Right lobe of liver (tissue), 6 donors: Measurements from ENCODE around the gene RASD2. TPM values are rescaled to one million over a fixed set of nuclear protein-coding genes. Genes with fewer than 3 reads are reported as not detected.

ENCODE experiments used
- ATAC-seq, 4 donors: fragments of 200-7000 bp; cut with Tn5 transposase; one replicate each; pipeline ENCODE4 v1.9.1; 2020; ENCODE audit warnings: mild to moderate bottlenecking in 4 of 4, moderate library complexity in 4 of 4
- DNase-seq, 3 donors: peaks; one replicate each; pipeline ENCODE4 v3.0.0-alpha.2; 2020
- H3K27ac ChIP-seq, 3 donors: fragments of 200-600 bp; one replicate each; pipeline ENCODE4 v1.8.0; 2022
- H3K27me3 ChIP-seq, 2 donors: fragments of 200-600 bp; one replicate each; pipeline ENCODE4 v1.8.0; 2022
- H3K36me3 ChIP-seq, 4 donors: fragments of 200-600 bp; sonication (generic) in 1 of 4; one replicate each; pipeline versions ENCODE4 v1.5.1 to v1.8.0; 2017 to 2022; ENCODE audit warnings: control low read depth in 1 of 4
- H3K4me1 ChIP-seq, 4 donors: fragments of 200-600 bp; sonication (generic) in 1 of 4; one replicate each; pipeline versions ENCODE4 v1.5.1 to v1.8.0; 2017 to 2022; ENCODE audit warnings: control low read depth in 1 of 4
- H3K4me3 ChIP-seq, 3 donors: fragments of 200-600 bp; one replicate each; pipeline ENCODE4 v1.8.0; 2022
- H3K9me3 ChIP-seq, 4 donors: fragments of 200-600 bp; sonication (generic) in 1 of 4; one replicate each; pipeline versions ENCODE4 v1.5.1 to v1.8.0; 2017 to 2022; ENCODE audit warnings: control low read depth in 1 of 4
- CTCF ChIP-seq, 4 donors: fragments of 200-600 bp in 3 of 4; fragments of 450-650 bp in 1 of 4; IDR thresholded peaks; one replicate each; pipeline versions ENCODE4 v1.5.1 to v1.8.0; 2016 to 2022; ENCODE audit warnings: antibody characterized with exemption in 4 of 4, mild to moderate bottlenecking in 2 of 4
- POLR2A ChIP-seq: fragments of 450-650 bp; IDR thresholded peaks from one replicate; pipeline ENCODE4 v1.6.1; 2017; ENCODE audit warnings: antibody characterized with exemption, mild to moderate bottlenecking
- WGBS: methylation state at CpG from one replicate; pipeline ENCODE4 v1.1.6; 2018; ENCODE audit warnings: low coverage, low lambda C conversion rate; ENCODE audit not compliant: insufficient coverage; ENCODE audit errors: missing lambda C conversion rate; 5-methylcytosine and 5-hydroxymethylcytosine counted together
- intact Hi-C, 2 donors: fragments of 100-400 bp; cut with DNase I; formaldehyde crosslinking; loops; one replicate each; pipeline versions ENCODE4 v1.11.2 to v1.14.1; 2022
- total RNA-seq, 6 experiments: library from RNA; depleted of rRNA in 2 of 6; stranded (reverse); fragments of >200 nt in 2 of 6; fragmentation: NEBNext Ultra II Directional in 3 of 6; extraction: Animal tissue kit (Norgen Biotek cat#: 25700) in 3 of 6; gene quantifications; one replicate each; pipeline versions ENCODE4 v1.1.0 to v1.2.4, GENCODE V29; 2016 to 2023
- donor health status: DM: no; HTN: yes; CAD: no.
- donor health status: DM: no; HTN: no; CAD: no.
- donor health status: DM: no; HTN: no; CAD: no.
- donor health status: DM: no; HTN: yes; CAD: no.
- donor health status: DM: no; HTN: yes; CAD: no.

The RASD2 gene
- total RNA-seq, 6 experiments from 2014 or later: 0.05 to 0.20 (median 0.07) TPM; not detected in 2

- DNase-seq: no peak
- no peak for ATAC-seq
These were observed 18.1 kb upstream of the RASD2 start for GRCh38 chr22:35522225-35523149.

GRCh38 chr22:35523167-35523947, 17.3 kb upstream of the RASD2 start:
- TF ChIP-seq CTCF (IDR thresholded peaks at IDR 0.05): no peak
- no peak for TF ChIP-seq POLR2A
- H3K27me3 ChIP-seq: no peaks in the 10 kb centered on the region
- H3K4me1 ChIP-seq: no peaks in the 10 kb centered on the region
- H3K27ac ChIP-seq: no peak overlapping the region
- H3K36me3 ChIP-seq: no peaks in the 10 kb centered on the region
- ATAC-seq: no peak
- intact Hi-C loops: no loop called here
- WGBS: 66% methylated on average over 6 of the region's 17 CpGs
- no peaks in the 10 kb centered on the region for H3K9me3 ChIP-seq
- H3K4me3 ChIP-seq: no peak overlapping the region
- DNase-seq: no peak

More at GRCh38 chr22:35522225-35523149, 18.1 kb upstream of the RASD2 start:
- H3K4me3 ChIP-seq: no peak overlapping the region
- 55% methylated on average over 11 of the region's 12 CpGs for WGBS
- no peak for TF ChIP-seq CTCF (IDR thresholded peaks at IDR 0.05)
- no peak for TF ChIP-seq POLR2A
- H3K9me3 ChIP-seq: no peaks in the 10 kb centered on the region
- intact Hi-C loops: no loop called here
- no peaks in the 10 kb centered on the region for H3K36me3 ChIP-seq
- H3K27ac ChIP-seq: no peak overlapping the region
- no peaks in the 10 kb centered on the region for H3K27me3 ChIP-seq
- H3K4me1 ChIP-seq: no peaks in the 10 kb centered on the region

GRCh38 chr22:35524966-35525686, 15.5 kb upstream of the RASD2 start:
- H3K4me1 ChIP-seq: no peaks in the 10 kb centered on the region
- DNase-seq: no peak
- intact Hi-C loops: no loop called here
- H3K9me3 ChIP-seq: no peaks in the 10 kb centered on the region
- no peak for TF ChIP-seq POLR2A
- WGBS: 52% methylated on average over 9 of the region's 14 CpGs
- no peak for ATAC-seq
- no peak overlapping the region for H3K4me3 ChIP-seq
- no peaks in the 10 kb centered on the region for H3K27me3 ChIP-seq
- no peak overlapping the region for H3K27ac ChIP-seq
- no peaks in the 10 kb centered on the region for H3K36me3 ChIP-seq

GRCh38 chr22:35525687-35526332, 14.8 kb upstream of the RASD2 start:
- Histone ChIP-seq H3K36me3 (no peaks in the 10 kb centered on the region), H3K9me3 (no peaks in the 10 kb centered on the region), H3K4me3 (no peak overlapping the region), H3K4me1 (no peaks in the 10 kb centered on the region), H3K27ac (no peak overlapping the region), H3K27me3 (no peaks in the 10 kb centered on the region)
- intact Hi-C loops: no loop called here
- 75% methylated on average over 11 of the region's 12 CpGs for WGBS
- TF ChIP-seq POLR2A (no peak), CTCF (IDR thresholded peaks at IDR 0.05) (no peak)
- ATAC-seq (no peak), DNase-seq (no peak)
